ENCODE data around the gene TBC1D5. TPM values are rescaled to one million over a fixed set of nuclear protein-coding genes. Genes with fewer than 3 reads are reported as not detected.

TBC1D5 gene
- total and polyA plus RNA-seq, 2 of the 8 experiments (the other 6 are each of a cell fraction or from before 2014, with no cell fraction given), result 11.0 to 22.9 TPM

DNA sequence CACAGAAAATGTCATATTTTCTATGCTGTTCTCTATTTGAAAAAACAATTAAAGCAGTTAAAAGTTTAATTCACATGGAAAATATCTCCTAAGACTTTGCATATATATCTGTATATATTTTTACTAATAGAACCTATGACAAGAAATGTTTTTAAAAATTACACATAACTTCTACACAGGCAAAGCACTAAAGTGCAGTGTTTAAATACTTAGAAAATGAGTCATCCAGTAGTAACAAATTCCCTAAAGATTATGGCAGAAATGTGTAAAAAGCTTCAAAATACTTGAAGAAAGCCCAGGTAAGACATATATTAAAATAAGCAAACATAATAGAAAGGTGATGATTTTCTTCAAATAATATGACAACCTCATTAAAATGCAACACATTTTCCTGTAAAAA, 236.6 kb downstream of the TBC1D5 start:
- FAIRE-seq (no peak), DNase-seq (ENCODE audit: low read depth in 1 of 2, low spot score in 2 of 2) (no peak)
- no peak overlapping the region for H3K4me2 ChIP-seq (ENCODE audit: insufficient read depth in 1 of 2, low read depth in 2 of 2, low read length in 2 of 2)
- no peak overlapping the region for H2AK5ac ChIP-seq (ENCODE audit: low read depth, low read length)
- H3K14ac ChIP-seq (ENCODE audit: insufficient read length), result no peak overlapping the region
- H4K8ac ChIP-seq (ENCODE audit: extremely low read depth, insufficient read depth, low read length), result no peak overlapping the region
- H3K9ac ChIP-seq (replicated peaks in 1 of 4; ENCODE audit: extremely low read depth in 1 of 4, low read depth in 3 of 4, low read length in 3 of 4), result no peak overlapping the region
- H3K36me3 ChIP-seq (ENCODE audit: control insufficient read depth in 2 of 4, insufficient read depth in 4 of 4, low read length in 3 of 4), result no peaks in the 10 kb centered on the region
- no peak overlapping the region for H2BK15ac ChIP-seq (ENCODE audit: low read length)
- H2BK20ac ChIP-seq (ENCODE audit: low read length), result no peak overlapping the region
- ChIA-PET CTCF (ENCODE audit: partially characterized antibody) (interaction anchor here (1.9 kb wide), 1 partner anchor 10 kb away, joined by 6 read pairs; no protein-coding TSS in a partner anchor), POLR2A (ENCODE audit: partially characterized antibody) (interaction anchor here (2.0 kb wide), 1 partner anchor 10 kb away, joined by 6 read pairs; no protein-coding TSS in a partner anchor)
- no peak overlapping the region for H3K4me3 ChIP-seq (ENCODE audit: extremely low read depth in 1 of 4, insufficient read depth in 2 of 4, low read depth in 3 of 4, low read length in 4 of 4)
- no peak overlapping the region for H3K23ac ChIP-seq (ENCODE audit: insufficient read length)
- H3K79me1 ChIP-seq (ENCODE audit: low read depth, low read length), result no peaks in the 10 kb centered on the region
- no peak overlapping the region for H2BK5ac ChIP-seq (ENCODE audit: low read depth, low read length)
- peaks cover 0 to 3% (median 0%) of the 10 kb centered on the region in 4 experiments; a peak in 2 of 7 replicates for H3K4me1 ChIP-seq (replicated peaks in 1 of 4; ENCODE audit: control insufficient read depth in 3 of 4, insufficient read depth in 4 of 4, low read length in 3 of 4)
- no peaks in the 10 kb centered on the region for H3K23me2 ChIP-seq (ENCODE audit: low read depth, low read length)
- no peak overlapping the region for H3K27ac ChIP-seq (ENCODE audit: low read depth, low read length)
- no peaks in the 10 kb centered on the region for H3K9me3 ChIP-seq (ENCODE audit: insufficient read depth in 2 of 2, low read depth in 1 of 2, low read length in 1 of 2)
- H3K4ac ChIP-seq (replicated peaks; ENCODE audit: insufficient read length, low read depth, low read length), result no peak overlapping the region
- H4K5ac ChIP-seq (ENCODE audit: insufficient read length, low read depth, low read length), result no peak overlapping the region
- TF ChIP-seq TAF1 (IDR thresholded peaks at IDR 0.05; ENCODE audit: low read depth, low read length), result no peak
- TF ChIP-seq EP300 (IDR thresholded peaks at IDR 0.05; ENCODE audit: borderline replicate concordance in 1 of 2, low read depth in 2 of 2, low read length in 2 of 2), result no peak
- no peak for TF ChIP-seq SP1 (IDR thresholded peaks at IDR 0.05; ENCODE audit: low read depth, low read length)
- TF ChIP-seq RBBP5 (IDR thresholded peaks at IDR 0.05; ENCODE audit: borderline replicate concordance, low read depth, low read length), result no peak
- TF ChIP-seq CBX5 (IDR thresholded peaks at IDR 0.05; ENCODE audit: low read depth, low read length), result no peak
- TF ChIP-seq ZNF274 (IDR thresholded peaks at IDR 0.05; ENCODE audit: borderline replicate concordance, extremely low read depth, low read length), result no peak
- H3K79me2 ChIP-seq (ENCODE audit: control insufficient read depth in 1 of 2, insufficient read depth in 2 of 2, low read length in 2 of 2), result no peaks in the 10 kb centered on the region
- no peak overlapping the region for H3K18ac ChIP-seq (ENCODE audit: extremely low read depth, low read length)
- H2BK120ac ChIP-seq (replicated peaks; ENCODE audit: low read depth, low read length), result no peak overlapping the region
- no peak overlapping the region for H3K56ac ChIP-seq (replicated peaks; ENCODE audit: insufficient read length, low read depth, low read length)
- H2AFZ ChIP-seq (ENCODE audit: low read length), result no peak overlapping the region
- H3K27me3 ChIP-seq (replicated peaks in 1 of 4; ENCODE audit: control insufficient read depth in 3 of 4, extremely low read depth in 1 of 4, insufficient read depth in 3 of 4, low read length in 3 of 4), result no peaks in the 10 kb centered on the region
- no peak overlapping the region for H4K91ac ChIP-seq (replicated peaks; ENCODE audit: insufficient read length, low read length)
- H2BK12ac ChIP-seq (ENCODE audit: low read depth, low read length), result no peak overlapping the region
- no peaks in the 10 kb centered on the region for H4K20me1 ChIP-seq (replicated peaks in 1 of 2; ENCODE audit: control insufficient read depth in 1 of 2, insufficient read depth in 2 of 2, low read length in 2 of 2)
